Measurements from ENCODE around the gene GATAD2A. TPM values are rescaled to one million over a fixed set of nuclear protein-coding genes. Genes with fewer than 3 reads are reported as not detected.
"Not testable (repeated sequence)": the region's sequence is repeated elsewhere in the genome, so short reads cannot be mapped to it uniquely, and the experiment has no call there.

Gene GATAD2A
- polyA plus RNA-seq, 4 donors = 25.9 to 49.1 (median 33.0) TPM

DNA sequence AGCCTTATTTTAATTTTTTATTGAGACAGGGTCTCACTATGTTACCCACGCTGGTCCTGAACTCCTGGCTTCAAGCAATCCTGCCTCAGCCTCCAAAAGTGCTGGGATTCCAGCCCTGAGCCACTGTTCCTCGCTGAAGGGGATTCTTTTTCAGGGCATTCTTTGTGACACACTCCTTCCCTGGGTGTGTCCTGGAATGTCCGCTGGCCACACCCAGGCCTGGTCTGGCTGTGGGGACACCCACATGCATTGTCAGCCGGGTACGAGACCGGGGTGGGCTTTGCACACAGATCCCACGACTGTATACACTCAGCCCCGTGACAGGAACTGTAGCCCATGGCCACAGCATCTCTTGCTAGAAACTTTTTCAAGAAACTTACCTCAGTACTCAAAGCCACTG lies 34.4 kb upstream of the GATAD2A start:
- no peaks in the 10 kb centered on the region for H3K9me3 ChIP-seq (ENCODE audit: control insufficient read depth in 2 of 2, insufficient read depth in 1 of 2, low read depth in 1 of 2, low read length in 1 of 2)
- H3K4me1 ChIP-seq (ENCODE audit: control insufficient read depth in 3 of 3, insufficient read depth in 2 of 3, low read depth in 1 of 3, low read length in 2 of 3) = peaks cover 0 to 6% (median 0%) of the 10 kb centered on the region in 3 donors
- no peak overlapping the region for H3K4me3 ChIP-seq (ENCODE audit: low read depth in 1 of 3, low read length in 3 of 3)
- FAIRE-seq (no peak), DNase-seq (no peak)
- no peaks in the 10 kb centered on the region for H3K27me3 ChIP-seq (ENCODE audit: control insufficient read depth in 3 of 3, insufficient read depth in 3 of 3, low read length in 3 of 3)
- peaks cover 0 to 4% (median 0%) of the 10 kb centered on the region in 3 donors for H3K36me3 ChIP-seq (ENCODE audit: control insufficient read depth in 3 of 3, insufficient read depth in 2 of 3, low read depth in 1 of 3, low read length in 3 of 3)
- WGBS, 3 donors = 69 to 74% (median 73%) methylated on average over 8 of the region's 8 CpGs
- no peak overlapping the region for H3K27ac ChIP-seq (ENCODE audit: low read depth in 1 of 3, low read length in 2 of 3)

DNA sequence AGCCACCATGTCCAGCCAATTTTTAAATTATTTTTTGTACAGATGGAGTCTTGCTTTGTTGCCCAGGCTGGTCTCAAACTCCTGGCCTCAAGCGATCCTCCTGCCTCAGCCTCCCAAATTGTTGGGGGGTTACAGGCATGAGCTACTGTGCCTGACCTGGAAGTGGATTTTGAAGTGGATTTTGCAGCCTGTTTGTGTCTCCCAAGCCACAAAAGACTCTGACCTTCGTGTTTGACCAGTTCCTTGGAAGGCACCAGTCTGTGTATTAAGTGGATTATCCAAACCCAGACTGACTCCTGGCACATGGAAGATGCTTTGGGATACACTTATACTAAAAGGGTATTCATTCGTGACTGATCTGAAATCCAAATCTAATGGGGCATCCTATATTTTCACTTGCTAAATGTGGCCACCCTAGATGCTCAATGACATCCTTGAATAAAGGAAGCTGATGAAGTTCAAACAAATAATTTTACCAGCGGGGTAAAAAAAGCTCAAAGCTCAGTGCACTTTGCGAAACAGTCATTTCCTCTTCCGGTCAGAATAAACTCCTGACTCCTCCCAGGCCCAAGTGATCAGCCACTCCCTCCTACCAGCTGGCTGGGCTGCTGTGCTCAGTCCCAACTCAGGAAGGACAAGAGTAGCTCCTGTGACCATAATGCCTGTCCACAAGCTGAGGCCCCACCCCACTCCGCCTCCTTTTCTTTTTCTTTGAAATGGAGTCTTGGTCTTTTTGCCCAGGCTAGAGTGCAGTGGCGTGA lies 32.6 kb upstream of the GATAD2A start:
- peaks cover 0 to 3% (median 0%) of the 10 kb centered on the region in 3 donors for H3K36me3 ChIP-seq (ENCODE audit: control insufficient read depth in 3 of 3, insufficient read depth in 2 of 3, low read depth in 1 of 3, low read length in 3 of 3)
- no peak overlapping the region for H3K4me3 ChIP-seq (ENCODE audit: low read depth in 1 of 3, low read length in 3 of 3)
- DNase-seq (peak; percentile 79 to 91), FAIRE-seq (no peak)
- peaks cover 0 to 10% (median 2%) of the 10 kb centered on the region in 3 donors for H3K4me1 ChIP-seq (ENCODE audit: control insufficient read depth in 3 of 3, insufficient read depth in 2 of 3, low read depth in 1 of 3, low read length in 2 of 3)
- no peaks in the 10 kb centered on the region for H3K27me3 ChIP-seq (ENCODE audit: control insufficient read depth in 3 of 3, insufficient read depth in 3 of 3, low read length in 3 of 3)
- no peaks in the 10 kb centered on the region for H3K9me3 ChIP-seq (ENCODE audit: control insufficient read depth in 2 of 2, insufficient read depth in 1 of 2, low read depth in 1 of 2, low read length in 1 of 2)
- WGBS, 3 donors = 25 to 36% (median 35%) methylated on average over 8 of the region's 8 CpGs
- H3K27ac ChIP-seq (ENCODE audit: low read depth in 1 of 3, low read length in 2 of 3) = peak overlapping the region; percentile 46 to 92 (median 87)

DNA sequence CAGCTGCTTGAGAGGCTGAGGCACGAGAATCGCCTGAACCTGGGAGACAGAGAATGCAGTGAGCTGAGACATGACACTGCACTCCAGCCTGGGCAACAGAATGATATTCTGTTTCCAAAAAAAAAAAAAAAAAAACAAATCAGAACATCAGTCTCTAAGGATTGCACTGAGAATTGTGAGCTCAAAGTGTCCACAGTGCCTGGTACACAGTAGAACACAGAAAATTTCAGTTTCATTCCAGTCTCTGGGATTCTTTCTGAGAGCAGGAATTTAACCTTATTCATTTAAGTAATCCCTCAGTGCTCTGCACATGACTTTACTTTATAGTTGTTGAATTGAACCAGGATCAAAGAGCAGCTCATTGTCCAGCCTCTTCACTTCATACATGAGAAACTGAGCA lies 25.9 kb upstream of the GATAD2A start:
- Histone ChIP-seq H3K4me1 (ENCODE audit: control insufficient read depth in 3 of 3, insufficient read depth in 2 of 3, low read depth in 1 of 3, low read length in 2 of 3) (peaks cover 0 to 10% (median 2%) of the 10 kb centered on the region in 3 donors), H3K4me3 (ENCODE audit: low read depth in 1 of 3, low read length in 3 of 3) (no peak overlapping the region), H3K36me3 (ENCODE audit: control insufficient read depth in 3 of 3, insufficient read depth in 2 of 3, low read depth in 1 of 3, low read length in 3 of 3) (no peaks in the 10 kb centered on the region), H3K27ac (ENCODE audit: low read depth in 1 of 3, low read length in 2 of 3) (no peak overlapping the region), H3K9me3 (ENCODE audit: control insufficient read depth in 2 of 2, insufficient read depth in 1 of 2, low read depth in 1 of 2, low read length in 1 of 2) (no peaks in the 10 kb centered on the region), H3K27me3 (ENCODE audit: control insufficient read depth in 3 of 3, insufficient read depth in 3 of 3, low read length in 3 of 3) (no peaks in the 10 kb centered on the region)
- WGBS, 3 donors = 65 to 76% (median 73%) methylated on average over 2 of the region's 2 CpGs
- no peak for DNase-seq
- no peak for FAIRE-seq

DNA sequence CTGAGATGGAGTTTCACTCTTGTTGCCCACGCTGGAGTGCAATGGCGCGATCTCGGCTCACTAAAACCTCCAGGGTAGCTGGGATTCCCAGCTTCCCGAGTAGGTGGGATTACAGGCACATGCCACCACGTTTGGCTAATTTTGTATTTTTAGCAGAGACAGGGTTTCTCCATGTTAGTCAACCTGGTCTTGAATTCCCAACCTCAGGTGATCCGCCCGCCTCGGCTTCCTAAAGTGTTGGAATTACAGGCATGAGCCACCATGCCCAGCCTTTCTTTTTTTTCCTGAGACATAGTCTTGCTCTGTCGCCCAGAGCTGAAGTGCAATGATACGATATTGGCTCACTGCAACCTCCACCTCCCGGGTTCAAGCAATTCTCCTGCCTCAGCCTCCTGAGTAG lies 25.2 kb upstream of the GATAD2A start:
- not testable (repeated sequence) for H3K27ac ChIP-seq (ENCODE audit: low read depth in 1 of 3, low read length in 2 of 3); FAIRE-seq; H3K36me3 ChIP-seq (ENCODE audit: control insufficient read depth in 3 of 3, insufficient read depth in 2 of 3, low read depth in 1 of 3, low read length in 3 of 3); H3K27me3 ChIP-seq (ENCODE audit: control insufficient read depth in 3 of 3, insufficient read depth in 3 of 3, low read length in 3 of 3); H3K4me3 ChIP-seq (ENCODE audit: low read depth in 1 of 3, low read length in 3 of 3); H3K9me3 ChIP-seq (ENCODE audit: control insufficient read depth in 2 of 2, insufficient read depth in 1 of 2, low read depth in 1 of 2, low read length in 1 of 2); DNase-seq
- H3K4me1 ChIP-seq (ENCODE audit: control insufficient read depth in 3 of 3, insufficient read depth in 2 of 3, low read depth in 1 of 3, low read length in 2 of 3) = peaks cover 0 to 14% (median 2%) of the 10 kb centered on the region in 3 donors
- WGBS, 3 donors = 92 to 95% (median 93%) methylated on average over 12 of the region's 12 CpGs

DNA sequence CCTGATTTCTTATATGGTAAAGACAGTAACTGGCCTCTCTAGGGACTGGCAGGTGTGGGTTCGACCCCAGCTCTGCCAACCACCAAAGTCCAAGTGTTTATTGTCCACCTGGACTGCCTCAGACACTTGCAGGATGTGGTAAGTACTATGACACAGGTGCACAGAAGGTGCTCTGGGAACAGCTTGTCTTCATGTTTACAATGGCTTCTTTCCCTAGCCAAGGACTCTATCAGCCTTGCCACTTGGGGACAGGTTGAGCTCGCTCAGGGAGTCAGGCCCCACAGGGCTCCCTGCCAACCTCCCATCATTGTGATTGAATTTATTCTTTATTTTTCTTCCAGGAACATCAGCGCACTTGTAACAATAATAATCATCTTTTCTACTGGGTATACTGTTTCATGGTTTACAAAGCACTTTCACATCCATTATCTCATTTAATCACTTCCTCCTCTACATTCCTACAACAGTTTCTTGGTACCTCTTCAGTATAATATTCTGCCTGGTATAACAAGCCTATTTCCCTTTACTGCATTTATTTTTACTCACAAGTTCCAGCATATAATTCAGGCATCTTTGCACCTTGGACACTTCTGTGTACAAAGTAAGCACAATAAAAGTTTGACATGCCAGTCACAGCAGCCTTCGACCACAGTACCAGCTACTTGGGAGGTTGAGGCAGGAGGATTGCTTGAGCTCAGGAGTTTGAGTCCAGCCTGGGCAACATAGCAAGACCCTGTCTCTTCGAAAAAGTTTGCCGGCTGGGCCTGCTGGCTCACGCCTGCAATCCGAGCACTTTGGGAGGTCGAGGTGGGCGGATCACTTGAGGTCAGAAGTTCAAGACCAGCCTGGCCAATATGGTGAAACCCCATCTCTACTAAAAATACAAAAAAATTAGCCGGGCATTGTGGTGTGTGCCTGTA lies 24.2 kb upstream of the GATAD2A start:
- no peak overlapping the region for H3K4me3 ChIP-seq (ENCODE audit: low read depth in 1 of 3, low read length in 3 of 3)
- peak overlapping the region in 1 of 3 donors; percentile 75 for H3K27ac ChIP-seq (ENCODE audit: low read depth in 1 of 3, low read length in 2 of 3)
- FAIRE-seq (no peak), DNase-seq (peak in 1 of 2 donors; percentile 21)
- WGBS, 3 donors = 54 to 73% (median 70%) methylated on average over 11 of the region's 11 CpGs
- peaks cover 0 to 14% (median 2%) of the 10 kb centered on the region in 3 donors for H3K4me1 ChIP-seq (ENCODE audit: control insufficient read depth in 3 of 3, insufficient read depth in 2 of 3, low read depth in 1 of 3, low read length in 2 of 3)
- no peaks in the 10 kb centered on the region for H3K9me3 ChIP-seq (ENCODE audit: control insufficient read depth in 2 of 2, insufficient read depth in 1 of 2, low read depth in 1 of 2, low read length in 1 of 2)
- no peaks in the 10 kb centered on the region for H3K36me3 ChIP-seq (ENCODE audit: control insufficient read depth in 3 of 3, insufficient read depth in 2 of 3, low read depth in 1 of 3, low read length in 3 of 3)
- no peaks in the 10 kb centered on the region for H3K27me3 ChIP-seq (ENCODE audit: control insufficient read depth in 3 of 3, insufficient read depth in 3 of 3, low read length in 3 of 3)

DNA sequence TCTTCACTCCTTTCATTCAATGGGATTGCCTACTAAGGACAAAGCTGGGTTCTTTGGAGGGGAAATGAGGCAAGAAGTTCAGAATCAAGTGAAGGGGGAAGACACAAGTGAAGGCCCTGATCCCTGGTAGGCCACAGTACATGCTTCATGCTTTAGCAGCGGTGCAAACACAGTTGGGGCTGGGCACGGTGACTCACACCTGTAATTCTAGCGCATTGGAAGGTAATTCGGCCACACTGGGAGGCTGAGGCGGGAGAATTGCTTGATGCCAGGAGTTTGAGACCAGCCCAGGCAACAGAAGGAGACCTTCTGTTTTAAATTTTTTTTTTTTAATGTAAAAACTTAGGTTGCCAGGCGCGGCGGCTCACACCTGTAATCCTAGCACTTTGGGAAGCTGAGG lies 23.4 kb upstream of the GATAD2A start:
- Histone ChIP-seq H3K9me3 (ENCODE audit: control insufficient read depth in 2 of 2, insufficient read depth in 1 of 2, low read depth in 1 of 2, low read length in 1 of 2) (no peaks in the 10 kb centered on the region), H3K4me1 (ENCODE audit: control insufficient read depth in 3 of 3, insufficient read depth in 2 of 3, low read depth in 1 of 3, low read length in 2 of 3) (peaks cover 4 to 23% (median 8%) of the 10 kb centered on the region in 3 donors), H3K27ac (ENCODE audit: low read depth in 1 of 3, low read length in 2 of 3) (no peak overlapping the region), H3K4me3 (ENCODE audit: low read depth in 1 of 3, low read length in 3 of 3) (no peak overlapping the region), H3K36me3 (ENCODE audit: control insufficient read depth in 3 of 3, insufficient read depth in 2 of 3, low read depth in 1 of 3, low read length in 3 of 3) (no peaks in the 10 kb centered on the region), H3K27me3 (ENCODE audit: control insufficient read depth in 3 of 3, insufficient read depth in 3 of 3, low read length in 3 of 3) (no peaks in the 10 kb centered on the region)
- DNase-seq (no peak), FAIRE-seq (no peak)
- WGBS, 3 donors = 90 to 95% (median 90%) methylated on average over 8 of the region's 8 CpGs

DNA sequence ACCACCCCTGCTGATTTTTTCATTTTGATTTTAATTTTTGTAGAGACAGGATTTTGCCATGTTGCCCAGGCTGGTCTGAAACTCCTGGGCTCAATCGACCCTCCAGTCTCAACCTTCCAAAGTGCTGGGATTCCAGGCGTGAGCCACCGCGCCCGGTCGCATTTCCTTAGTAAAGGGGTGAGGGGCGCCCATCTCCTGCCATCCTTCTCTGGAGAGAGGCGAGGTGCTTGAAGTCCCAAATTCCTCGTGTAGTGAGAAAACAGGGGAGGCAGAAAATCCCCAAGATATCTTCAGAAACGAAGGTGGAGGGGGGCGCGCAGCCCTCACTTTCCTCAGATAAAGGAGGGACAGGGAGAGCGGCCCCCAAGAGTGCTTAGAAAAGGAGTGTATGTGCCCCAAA lies 21.0 kb upstream of the GATAD2A start:
- H3K9me3 ChIP-seq (ENCODE audit: control insufficient read depth in 2 of 2, insufficient read depth in 1 of 2, low read depth in 1 of 2, low read length in 1 of 2) = no peaks in the 10 kb centered on the region
- peaks cover 6 to 26% (median 11%) of the 10 kb centered on the region in 3 donors for H3K4me1 ChIP-seq (ENCODE audit: control insufficient read depth in 3 of 3, insufficient read depth in 2 of 3, low read depth in 1 of 3, low read length in 2 of 3)
- DNase-seq (no peak), FAIRE-seq (no peak)
- 53 to 73% (median 56%) methylated on average over 13 of the region's 13 CpGs for WGBS, 3 donors
- H3K27me3 ChIP-seq (ENCODE audit: control insufficient read depth in 3 of 3, insufficient read depth in 3 of 3, low read length in 3 of 3) = no peaks in the 10 kb centered on the region
- peak overlapping the region; percentile 44 to 71 (median 47) for H3K4me3 ChIP-seq (ENCODE audit: low read depth in 1 of 3, low read length in 3 of 3)
- no peaks in the 10 kb centered on the region for H3K36me3 ChIP-seq (ENCODE audit: control insufficient read depth in 3 of 3, insufficient read depth in 2 of 3, low read depth in 1 of 3, low read length in 3 of 3)
- H3K27ac ChIP-seq (ENCODE audit: low read depth in 1 of 3, low read length in 2 of 3) = peak overlapping the region in 1 of 3 donors; percentile 68

DNA sequence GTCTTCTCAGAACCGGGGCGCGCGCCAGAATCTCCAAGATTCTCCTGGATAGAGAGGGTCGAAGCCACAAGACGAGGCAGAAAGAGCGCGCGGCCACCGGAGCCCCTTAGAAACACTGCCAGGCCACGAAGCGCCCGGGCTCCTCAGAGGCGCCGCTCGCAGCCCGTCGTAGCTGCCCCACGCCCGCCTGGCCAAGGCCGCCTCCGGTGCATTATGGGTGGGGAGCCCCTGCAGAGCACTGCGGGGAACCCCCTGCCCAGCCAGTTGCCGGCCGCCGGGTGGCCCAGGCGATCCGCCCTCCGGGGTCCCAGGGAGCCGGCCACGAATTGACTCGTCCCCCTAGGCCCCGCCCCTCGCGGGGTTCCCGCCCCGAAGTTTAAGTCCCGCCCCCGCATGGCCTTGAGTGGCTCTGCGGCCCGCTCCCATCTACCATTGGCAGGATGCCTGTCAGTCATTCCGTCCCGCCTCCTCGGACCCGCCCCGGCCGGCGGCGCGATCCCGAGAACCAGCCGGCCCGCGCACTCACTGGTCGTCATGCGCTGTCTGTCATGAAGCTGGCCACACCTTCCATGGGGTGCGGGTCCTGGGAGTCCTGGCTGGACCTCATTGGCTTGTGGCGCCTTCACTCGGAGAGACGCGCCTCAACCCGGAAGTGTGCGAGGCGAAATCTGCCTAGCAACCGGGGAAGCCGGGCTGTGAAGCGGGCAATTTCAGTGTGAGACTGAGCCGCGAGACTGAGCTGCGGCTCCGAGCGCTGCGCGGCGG lies 20.2 kb upstream of the GATAD2A start:
- Histone ChIP-seq H3K36me3 (ENCODE audit: control insufficient read depth in 3 of 3, insufficient read depth in 2 of 3, low read depth in 1 of 3, low read length in 3 of 3) (no peaks in the 10 kb centered on the region), H3K4me1 (ENCODE audit: control insufficient read depth in 3 of 3, insufficient read depth in 2 of 3, low read depth in 1 of 3, low read length in 2 of 3) (peaks cover 6 to 26% (median 11%) of the 10 kb centered on the region in 3 donors), H3K27me3 (ENCODE audit: control insufficient read depth in 3 of 3, insufficient read depth in 3 of 3, low read length in 3 of 3) (no peaks in the 10 kb centered on the region), H3K4me3 (ENCODE audit: low read depth in 1 of 3, low read length in 3 of 3) (peak overlapping the region; percentile 78 to 90 (median 85)), H3K9me3 (ENCODE audit: control insufficient read depth in 2 of 2, insufficient read depth in 1 of 2, low read depth in 1 of 2, low read length in 1 of 2) (no peaks in the 10 kb centered on the region), H3K27ac (ENCODE audit: low read depth in 1 of 3, low read length in 2 of 3) (peak overlapping the region; percentile 69 to 97 (median 93))
- 0% methylated on average over 58 to 75 of the region's 75 CpGs for WGBS, 3 donors
- no peak for FAIRE-seq
- peak; percentile 100 for DNase-seq
